HG03520 (cell line): ENCODE measurements around the gene C3AR1.
"Not testable (repeated sequence)": the region's sequence is repeated elsewhere in the genome, so short reads cannot be mapped to it uniquely, and the experiment has no call there.

Source experiments
- ATAC-seq: cut with Tn5 transposase; IDR thresholded peaks from one replicate; pipeline ENCODE4 v1.9.1; 2021; ENCODE audit warnings: mild to moderate bottlenecking, moderate library complexity; ENCODE audit not compliant: unreplicated experiment

Gene C3AR1

DNA sequence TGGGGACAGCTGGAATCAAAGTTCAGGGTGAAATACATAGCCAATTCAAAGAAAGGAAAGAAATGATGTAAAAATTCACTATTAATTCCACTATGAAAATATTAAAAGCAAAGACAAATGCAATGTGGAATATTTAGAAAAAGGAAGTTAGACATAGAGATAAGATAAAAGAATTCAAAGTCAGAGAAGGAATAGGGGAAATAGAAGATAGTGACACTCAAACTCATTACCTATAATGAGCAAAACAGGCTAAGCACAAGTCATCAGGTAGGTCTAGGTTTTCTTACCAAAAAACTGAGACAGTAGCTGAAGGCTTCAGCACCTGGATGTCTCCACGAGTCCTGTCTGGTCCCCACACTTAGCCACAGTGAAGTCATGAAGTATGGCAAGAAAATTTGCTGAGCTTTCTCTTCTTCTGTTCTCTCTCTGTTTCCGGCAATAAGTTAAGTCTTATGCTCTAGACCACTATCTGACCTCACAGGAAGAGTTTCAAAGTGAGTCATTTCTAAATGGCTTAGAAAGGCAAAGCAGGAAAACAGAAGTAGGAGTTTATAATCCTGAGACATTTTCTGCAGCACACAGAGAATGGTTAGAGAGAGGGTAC lies at the start of gene C3AR1:
Gene C3AR1, minus strand, starts transcription at position 369 of the 604 bp plus-strand sequence. CDS start 6,174 bp downstream, outside the sequence.
- peak; percentile 51 for ATAC-seq

GRCh38 chr12:8113117-8113516 lies 47.0 kb upstream of the C3AR1 start:
- not testable (repeated sequence) for ATAC-seq

- no peak for ATAC-seq
Observed at GRCh38 chr12:8108808-8109398, 42.7 kb upstream of the C3AR1 start.

DNA sequence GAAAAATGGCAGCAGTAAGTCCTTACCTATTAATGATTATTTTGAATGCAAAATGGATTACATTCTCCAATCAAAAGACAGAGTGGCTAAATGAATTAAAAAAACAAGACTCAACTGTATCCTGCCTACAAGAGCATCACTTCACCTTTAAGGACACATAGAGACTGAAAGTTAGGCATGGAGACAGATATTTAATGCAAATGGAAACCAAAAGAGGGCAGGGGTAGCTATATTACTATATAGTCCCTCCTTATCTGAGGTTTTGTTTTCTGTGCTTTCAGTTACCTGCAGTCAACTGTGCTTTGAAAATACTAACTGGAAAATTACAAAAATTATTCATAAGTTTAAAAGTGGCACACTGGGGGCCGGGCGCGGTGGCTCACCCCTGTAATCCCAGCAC lies 33.1 kb upstream of the C3AR1 start:
- ATAC-seq = no peak

GRCh38 chr12:8096281-8096915 lies 30.2 kb upstream of the C3AR1 start:
- no peak for ATAC-seq

DNA sequence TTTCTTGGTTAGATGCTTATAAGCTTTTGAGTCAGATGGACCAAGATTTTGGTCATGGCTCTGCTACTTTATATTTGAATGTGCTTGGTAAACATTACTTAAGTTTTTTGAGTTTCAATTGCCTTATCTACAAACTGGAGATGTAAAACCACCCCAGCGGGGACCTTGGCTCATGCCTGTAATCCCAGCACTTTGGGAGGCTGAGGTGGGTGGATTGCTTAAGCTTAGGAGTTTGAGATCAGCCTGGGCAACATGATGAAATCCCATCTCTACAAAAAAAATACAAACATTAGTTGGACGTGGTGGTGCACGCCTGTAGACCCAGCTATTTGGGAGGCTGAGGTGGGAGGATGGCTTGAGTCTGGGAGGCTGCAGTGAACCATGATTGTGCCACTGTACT lies 27.1 kb upstream of the C3AR1 start:
- ATAC-seq = no peak

- ATAC-seq = no peak
Observed at GRCh38 chr12:8089716-8090115, 23.6 kb upstream of the C3AR1 start.

DNA sequence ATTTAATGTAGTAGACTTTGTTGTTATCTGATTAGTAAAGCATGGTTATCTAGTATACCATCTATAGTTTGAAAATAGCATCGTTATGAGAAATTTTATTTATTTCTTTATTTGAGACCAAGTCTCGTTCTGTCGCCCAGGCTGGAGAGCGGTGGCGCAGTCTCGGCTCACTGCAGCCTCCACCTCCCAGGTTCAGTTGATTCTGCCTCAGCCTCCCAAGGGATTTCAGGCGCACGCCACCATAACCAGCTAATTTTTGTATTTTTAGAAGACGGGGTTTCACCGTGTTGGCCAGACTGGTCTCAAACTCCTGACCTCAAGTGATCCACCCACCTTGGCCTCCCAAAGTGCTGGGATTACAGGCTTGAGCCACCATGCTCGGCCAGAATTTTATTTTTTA lies 23.1 kb upstream of the C3AR1 start:
- ATAC-seq = not testable (repeated sequence)

DNA sequence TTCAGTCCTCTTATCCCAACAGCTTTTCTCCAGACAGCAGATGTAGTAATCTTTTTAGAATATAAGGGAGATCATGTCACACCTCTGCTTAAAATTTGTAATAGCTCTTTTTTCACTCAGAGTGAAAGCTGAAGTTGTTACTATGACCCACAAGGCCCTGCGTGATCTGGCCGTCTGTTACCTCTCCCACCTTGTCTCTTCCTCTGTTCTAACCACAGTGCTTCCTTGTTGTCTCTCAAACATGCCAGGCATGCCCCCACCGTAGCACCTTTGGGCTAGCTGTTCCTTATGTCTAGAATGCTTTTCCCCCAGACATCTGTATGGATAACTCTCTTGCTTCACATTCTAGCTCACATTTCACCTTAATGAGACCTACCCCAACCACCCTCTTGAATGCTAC lies 22.4 kb upstream of the C3AR1 start:
- ATAC-seq = peak; percentile 61

- no peak for ATAC-seq
Observed at GRCh38 chr12:8087666-8088065, 21.5 kb upstream of the C3AR1 start.

- ATAC-seq = not testable (repeated sequence)
Observed at GRCh38 chr12:8084351-8084750, 18.2 kb upstream of the C3AR1 start.

DNA sequence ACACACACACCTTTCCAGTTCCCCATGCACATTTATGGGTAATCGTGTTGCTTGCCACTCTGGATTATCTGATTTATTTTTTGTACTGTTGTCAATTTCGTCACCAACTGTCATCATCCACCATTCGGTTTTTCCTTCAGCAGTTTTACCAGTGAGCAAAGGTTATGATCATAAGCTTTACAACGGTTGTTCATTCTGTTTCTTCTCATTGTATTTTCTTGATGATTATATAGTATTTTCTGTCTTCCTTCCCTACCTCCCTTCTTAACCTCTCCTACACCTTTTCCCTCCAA lies 16.6 kb upstream of the C3AR1 start:
- no peak for ATAC-seq

GRCh38 chr12:8081251-8081920 lies 15.2 kb upstream of the C3AR1 start:
- peak; percentile 21 for ATAC-seq

GRCh38 chr12:8080120-8080519 lies 14.0 kb upstream of the C3AR1 start:
- ATAC-seq = no peak

DNA sequence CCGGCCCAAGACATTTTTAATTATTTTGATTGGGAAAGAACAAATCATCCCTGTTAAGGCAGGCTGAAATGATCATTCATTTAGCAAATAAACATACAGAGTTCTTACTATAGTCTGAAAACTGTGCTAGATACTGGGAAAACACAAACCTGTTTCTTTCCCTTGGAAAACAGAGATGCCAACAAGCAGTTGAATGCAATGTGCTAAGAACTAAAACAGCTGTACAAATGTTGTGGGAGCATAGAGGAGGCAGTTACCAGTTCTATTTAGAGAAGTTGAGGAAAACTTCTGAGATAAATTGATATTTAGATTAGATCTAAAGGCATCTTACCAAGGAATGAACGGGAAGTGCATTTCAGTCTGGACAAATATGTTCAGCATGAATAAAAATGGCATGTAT lies 12.8 kb upstream of the C3AR1 start:
- ATAC-seq = no peak

DNA sequence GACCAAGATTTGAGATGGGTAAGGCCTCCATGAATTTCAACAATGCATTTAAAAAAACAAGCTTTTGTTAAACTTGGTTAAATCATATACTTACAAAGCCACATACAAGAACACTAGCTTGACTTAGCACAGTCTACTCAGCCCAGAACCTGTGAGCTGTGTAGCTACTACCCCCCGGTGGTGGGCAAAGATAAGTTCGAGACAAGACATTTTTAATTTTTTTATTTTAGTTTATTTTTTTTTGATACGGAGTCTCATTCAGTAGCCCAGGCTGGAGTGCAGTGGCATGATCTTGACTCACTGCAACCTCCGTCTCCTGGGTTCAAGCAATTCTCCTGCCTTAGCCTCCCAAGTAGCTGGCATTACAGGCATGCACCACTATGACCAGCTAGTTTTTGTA lies 12.2 kb upstream of the C3AR1 start:
- no peak for ATAC-seq

GRCh38 chr12:8077207-8077606 lies 11.0 kb upstream of the C3AR1 start:
- ATAC-seq = no peak

DNA sequence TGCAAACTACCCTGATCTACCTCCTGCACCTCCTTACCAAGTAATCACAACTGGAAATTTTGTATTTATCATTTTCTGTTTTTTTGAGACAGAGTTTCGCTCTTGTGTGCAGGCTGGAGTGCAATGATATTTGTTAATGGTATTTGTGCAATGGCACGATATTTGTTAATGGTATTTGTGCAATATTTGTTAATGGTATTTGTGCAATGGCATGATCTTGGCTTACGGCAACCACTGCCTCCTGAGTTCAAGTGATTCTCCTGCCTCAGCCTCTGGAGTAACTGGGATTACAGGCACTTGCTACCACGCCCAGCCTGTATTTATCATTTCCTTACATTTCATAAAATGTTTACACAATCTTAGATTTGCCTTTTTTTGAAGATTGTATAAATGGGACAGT lies 10.2 kb upstream of the C3AR1 start:
- ATAC-seq = no peak

- ATAC-seq = no peak
Observed at GRCh38 chr12:8075935-8076334, 9.8 kb upstream of the C3AR1 start.

DNA sequence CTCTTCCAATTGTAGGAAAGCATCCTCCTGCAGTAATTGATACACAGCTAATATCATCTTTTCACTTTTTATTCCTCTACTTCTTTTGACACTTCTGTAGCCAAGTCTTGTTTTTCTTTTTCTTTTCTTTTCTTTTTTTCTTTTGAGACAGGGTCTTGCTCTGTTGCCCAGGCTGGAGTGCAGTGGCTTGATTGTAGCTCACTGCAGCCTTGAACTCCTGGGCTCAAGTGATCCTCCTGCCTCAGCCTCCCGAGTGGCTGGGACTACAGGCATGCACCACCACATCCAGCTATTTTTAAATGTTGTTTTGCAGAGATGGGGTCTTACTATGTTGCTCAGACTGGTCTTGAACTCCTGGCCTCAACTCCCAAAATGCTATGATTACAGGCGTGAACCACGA lies 5.7 kb upstream of the C3AR1 start:
- not testable (repeated sequence) for ATAC-seq

- no peak for ATAC-seq
Observed at GRCh38 chr12:8069582-8069981, 3.4 kb upstream of the C3AR1 start.

GRCh38 chr12:8064131-8064530 lies 2.0 kb downstream of the C3AR1 start:
- ATAC-seq = no peak
